HepG2 (cell line): ENCODE measurements around the gene HERC4. TPM values are rescaled to one million over a fixed set of nuclear protein-coding genes. Genes with fewer than 3 reads are reported as not detected.

Experiments
- BORCS8-MEF2B ChIP-seq: sonication (generic); formaldehyde crosslinking; IDR thresholded peaks from 2 replicates; pipeline ENCODE4 v1.8.0; 2022; ENCODE audit warnings: mild to moderate bottlenecking, missing genetic modification reagents
- CBX5 ChIP-seq: sonication (generic); formaldehyde crosslinking; IDR thresholded peaks from 2 replicates; pipeline ENCODE4 v1.4.0; 2020; ENCODE audit warnings: missing genetic modification reagents, borderline replicate concordance
- EED ChIP-seq: sonication (generic); formaldehyde crosslinking; IDR thresholded peaks from 2 replicates; pipeline ENCODE4 v1.5.0; 2020; ENCODE audit warnings: mild to moderate bottlenecking, missing genetic modification reagents
- KLF9 ChIP-seq: IDR thresholded peaks from 2 replicates; pipeline ENCODE4 v1.6.1; 2016; ENCODE audit warnings: low read depth
- NCOR1 ChIP-seq: fragments of 200-600 bp; sonication (generic); IDR thresholded peaks from 2 replicates; pipeline ENCODE4 v1.7.0; 2017; ENCODE audit warnings: antibody characterized with exemption, low read length, borderline replicate concordance
- NR2F6 ChIP-seq, 2 experiments: IDR thresholded peaks; 2 replicates each; pipeline ENCODE4 v1.6.1; 2016; ENCODE audit warnings: antibody characterized with exemption in 1 of 2, mild to moderate bottlenecking in 1 of 2
- RBM39 ChIP-seq: fragments of 200-400 bp; formaldehyde crosslinking; IDR thresholded peaks from one replicate; pipeline ENCODE4 v1.6.1; 2018; ENCODE audit warnings: antibody characterized with exemption, mild to moderate bottlenecking, low read depth, low read length; ENCODE audit not compliant: poor library complexity, severe bottlenecking
- SNAPC5 ChIP-seq: sonication (generic); formaldehyde crosslinking; IDR thresholded peaks from 2 replicates; pipeline ENCODE4 v1.8.1; 2023; ENCODE audit warnings: mild to moderate bottlenecking, missing genetic modification reagents, borderline replicate concordance
- XBP1 ChIP-seq: sonication (generic); formaldehyde crosslinking; IDR thresholded peaks from 2 replicates; pipeline ENCODE4 v1.5.0; 2020; ENCODE audit warnings: missing genetic modification reagents
- ZFP36L2 ChIP-seq: sonication (generic); formaldehyde crosslinking; IDR thresholded peaks from 2 replicates; pipeline ENCODE4 v1.4.0; 2020; ENCODE audit warnings: missing genetic modification reagents
- ZMYM4 ChIP-seq: sonication (generic); formaldehyde crosslinking; IDR thresholded peaks from 2 replicates; pipeline ENCODE4 v1.8.1; 2023; ENCODE audit warnings: mild to moderate bottlenecking, missing genetic modification reagents
- ZNF180 ChIP-seq: sonication (generic); formaldehyde crosslinking; IDR thresholded peaks from 2 replicates; pipeline ENCODE4 v1.4.0; 2020; ENCODE audit warnings: low read depth, missing genetic modification reagents, borderline replicate concordance
- ZNF24 ChIP-seq: fragments of 450-650 bp; IDR thresholded peaks from 2 replicates; pipeline ENCODE4 v1.6.1; 2017; ENCODE audit warnings: antibody characterized with exemption, mild to moderate bottlenecking
- ZNF570 ChIP-seq: sonication (generic); formaldehyde crosslinking; IDR thresholded peaks from 2 replicates; pipeline ENCODE4 v1.4.0; 2020; ENCODE audit warnings: mild to moderate bottlenecking, missing genetic modification reagents, borderline replicate concordance
- ZNF710 ChIP-seq: sonication (generic); formaldehyde crosslinking; IDR thresholded peaks from 2 replicates; pipeline ENCODE4 v1.5.0; 2020; ENCODE audit warnings: mild to moderate bottlenecking, missing genetic modification reagents, borderline replicate concordance
- ZNF816 ChIP-seq: sonication (generic); formaldehyde crosslinking; IDR thresholded peaks from 2 replicates; pipeline ENCODE4 v1.8.0; 2022; ENCODE audit warnings: missing genetic modification reagents, mild to moderate bottlenecking, borderline replicate concordance
- polyA plus RNA-seq, 8 experiments: library from polyadenylated mRNA; depleted of rRNA in 3 of 8; stranded (reverse) in 7 of 8; unstranded in 1 of 8; fragments of >200 nt; fragmentation: Illumina TruSeq in 4 of 8; extraction: Trizol in 4 of 8; gene quantifications; 2 replicates each; pipeline versions ENCODE4 v1.2.1 to v1.2.3, GENCODE V29; 2011 to 2016; ENCODE audit warnings: low read depth in 4 of 8, missing spikeins in 1 of 8, mixed read lengths in 1 of 8; ENCODE audit not compliant: insufficient read depth in 1 of 8
- total RNA-seq, 5 experiments: library from RNA; depleted of rRNA; stranded (reverse); fragments of >200 nt; fragmentation: Illumina TruSeq; extraction: Trizol; gene quantifications; 2 replicates each; pipeline ENCODE4 v1.2.3, GENCODE V29; 2016; ENCODE audit warnings: low read depth in 1 of 5
- TF ChIP-seq, protein P1 (sequence below): sonication (generic); formaldehyde crosslinking; IDR thresholded peaks from 2 replicates; pipeline ENCODE4 v1.9.0; 2022; ENCODE audit warnings: low read depth, missing genetic modification reagents
- TF ChIP-seq, protein P2 (sequence below): sonication (generic); formaldehyde crosslinking; IDR thresholded peaks from 2 replicates; pipeline ENCODE4 v1.5.0; 2020; ENCODE audit warnings: mild to moderate bottlenecking, missing genetic modification reagents, borderline replicate concordance
- TF ChIP-seq, protein P3 (sequence below): sonication (generic); formaldehyde crosslinking; IDR thresholded peaks from 2 replicates; pipeline ENCODE4 v1.8.1; 2023; ENCODE audit warnings: mild to moderate bottlenecking, moderate library complexity, missing genetic modification reagents

Gene HERC4
- total and polyA plus RNA-seq, 2 of the 13 experiments (the other 11 are each of a cell fraction or from before 2014, with no cell fraction given), result 9.8 to 20.2 TPM

- TF ChIP-seq, protein P1, sequence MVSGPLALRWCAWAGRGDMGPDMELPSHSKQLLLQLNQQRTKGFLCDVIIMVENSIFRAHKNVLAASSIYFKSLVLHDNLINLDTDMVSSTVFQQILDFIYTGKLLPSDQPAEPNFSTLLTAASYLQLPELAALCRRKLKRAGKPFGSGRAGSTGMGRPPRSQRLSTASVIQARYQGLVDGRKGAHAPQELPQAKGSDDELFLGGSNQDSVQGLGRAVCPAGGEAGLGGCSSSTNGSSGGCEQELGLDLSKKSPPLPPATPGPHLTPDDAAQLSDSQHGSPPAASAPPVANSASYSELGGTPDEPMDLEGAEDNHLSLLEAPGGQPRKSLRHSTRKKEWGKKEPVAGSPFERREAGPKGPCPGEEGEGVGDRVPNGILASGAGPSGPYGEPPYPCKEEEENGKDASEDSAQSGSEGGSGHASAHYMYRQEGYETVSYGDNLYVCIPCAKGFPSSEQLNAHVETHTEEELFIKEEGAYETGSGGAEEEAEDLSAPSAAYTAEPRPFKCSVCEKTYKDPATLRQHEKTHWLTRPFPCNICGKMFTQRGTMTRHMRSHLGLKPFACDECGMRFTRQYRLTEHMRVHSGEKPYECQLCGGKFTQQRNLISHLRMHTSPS, result no peak; the same call in 1 of the 2 replicates
- TF ChIP-seq SNAPC5, result peak; percentile 85; the same call in 1 of the 2 replicates
- TF ChIP-seq, protein P2, sequence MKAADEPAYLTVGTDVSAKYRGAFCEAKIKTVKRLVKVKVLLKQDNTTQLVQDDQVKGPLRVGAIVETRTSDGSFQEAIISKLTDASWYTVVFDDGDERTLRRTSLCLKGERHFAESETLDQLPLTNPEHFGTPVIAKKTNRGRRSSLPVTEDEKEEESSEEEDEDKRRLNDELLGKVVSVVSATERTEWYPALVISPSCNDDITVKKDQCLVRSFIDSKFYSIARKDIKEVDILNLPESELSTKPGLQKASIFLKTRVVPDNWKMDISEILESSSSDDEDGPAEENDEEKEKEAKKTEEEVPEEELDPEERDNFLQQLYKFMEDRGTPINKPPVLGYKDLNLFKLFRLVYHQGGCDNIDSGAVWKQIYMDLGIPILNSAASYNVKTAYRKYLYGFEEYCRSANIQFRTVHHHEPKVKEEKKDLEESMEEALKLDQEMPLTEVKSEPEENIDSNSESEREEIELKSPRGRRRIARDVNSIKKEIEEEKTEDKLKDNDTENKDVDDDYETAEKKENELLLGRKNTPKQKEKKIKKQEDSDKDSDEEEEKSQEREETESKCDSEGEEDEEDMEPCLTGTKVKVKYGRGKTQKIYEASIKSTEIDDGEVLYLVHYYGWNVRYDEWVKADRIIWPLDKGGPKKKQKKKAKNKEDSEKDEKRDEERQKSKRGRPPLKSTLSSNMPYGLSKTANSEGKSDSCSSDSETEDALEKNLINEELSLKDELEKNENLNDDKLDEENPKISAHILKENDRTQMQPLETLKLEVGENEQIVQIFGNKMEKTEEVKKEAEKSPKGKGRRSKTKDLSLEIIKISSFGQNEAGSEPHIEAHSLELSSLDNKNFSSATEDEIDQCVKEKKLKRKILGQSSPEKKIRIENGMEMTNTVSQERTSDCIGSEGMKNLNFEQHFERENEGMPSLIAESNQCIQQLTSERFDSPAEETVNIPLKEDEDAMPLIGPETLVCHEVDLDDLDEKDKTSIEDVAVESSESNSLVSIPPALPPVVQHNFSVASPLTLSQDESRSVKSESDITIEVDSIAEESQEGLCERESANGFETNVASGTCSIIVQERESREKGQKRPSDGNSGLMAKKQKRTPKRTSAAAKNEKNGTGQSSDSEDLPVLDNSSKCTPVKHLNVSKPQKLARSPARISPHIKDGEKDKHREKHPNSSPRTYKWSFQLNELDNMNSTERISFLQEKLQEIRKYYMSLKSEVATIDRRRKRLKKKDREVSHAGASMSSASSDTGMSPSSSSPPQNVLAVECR (CRISPR knock-in tag), result peak; percentile 92
- peak; percentile 97 for TF ChIP-seq ZMYM4 (CRISPR knock-in tag)
- TF ChIP-seq CBX5 (CRISPR knock-in tag), result peak; percentile 92; the same call in 1 of the 2 replicates
- TF ChIP-seq ZNF180 (CRISPR knock-in tag), result no peak
- TF ChIP-seq KLF9 (CRISPR knock-in tag), result 0 out of 2 replicates have a peak, but pooled peaks have one; percentile 21
- no peak; the same call in 1 of the 2 replicates for TF ChIP-seq NCOR1
- no peak for TF ChIP-seq XBP1 (CRISPR knock-in tag)
- peak; percentile 88; the same call in 1 of the 2 replicates for TF ChIP-seq ZNF816 (CRISPR knock-in tag)
- no peak; the same call in 1 of the 2 replicates for TF ChIP-seq EED (CRISPR knock-in tag)
- no peak for TF ChIP-seq NR2F6 (IDR thresholded peaks at IDR 0.05)
- peak; percentile 73; the same call in 1 of the 2 replicates for TF ChIP-seq NR2F6 (CRISPR knock-in tag; IDR thresholded peaks at IDR 0.05)
- TF ChIP-seq RBM39, result no peak
- no peak for TF ChIP-seq ZNF570
- peak; percentile 97 for TF ChIP-seq BORCS8-MEF2B
- TF ChIP-seq, protein P3, sequence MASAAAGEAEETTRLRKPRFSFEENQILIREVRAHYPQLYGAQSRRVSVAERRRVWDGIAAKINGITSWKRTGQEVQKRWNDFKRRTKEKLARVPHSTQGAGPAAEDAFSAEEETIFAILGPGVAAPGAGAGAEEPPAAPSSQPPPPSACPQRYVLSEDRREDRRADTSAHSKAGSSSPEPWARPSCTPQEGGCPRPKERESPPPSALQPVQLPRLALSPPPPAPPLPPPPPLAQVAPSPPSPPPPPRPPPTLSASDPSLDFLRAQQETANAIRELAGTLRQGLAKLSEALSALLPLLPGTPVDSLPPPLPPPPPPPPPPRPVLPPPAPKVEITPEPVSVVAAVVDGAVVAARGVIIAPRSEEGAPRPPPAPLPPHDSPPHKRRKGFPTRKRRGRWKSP (CRISPR knock-in tag), result peak; percentile 63; the same call in 1 of the 2 replicates
- no peak for TF ChIP-seq ZNF24
- TF ChIP-seq ZFP36L2, result peak; percentile 41; the same call in 1 of the 2 replicates
- TF ChIP-seq ZNF710, result peak; percentile 70; the same call in 1 of the 2 replicates
Observed at GRCh38 chr10:67884313-67884841, 190.7 kb downstream of the HERC4 start, which contains the start of gene SIRT1 (continued).
